Activated CD4-positive, alpha-beta memory T cell treated with anti-CD3 and anti-CD28 coated beads for 36 hours (primary cell): Measurements from ENCODE around the gene DCTN2. TPM values are rescaled to one million over a fixed set of nuclear protein-coding genes. Genes with fewer than 3 reads are reported as not detected.

Experiments used
- CTCF ChIA-PET: fragments of 350-600 bp; sonication (Branson Sonifier 250); formaldehyde crosslinking; loops from one replicate; lab custom pipeline; 2021; ENCODE audit warnings: antibody characterized with exemption, inconsistent platforms; lab: Charles Lee
- POLR2A ChIA-PET: fragments of 350-600 bp; sonication (Branson Sonifier 250); formaldehyde crosslinking; loops from one replicate; lab custom pipeline; 2021; ENCODE audit warnings: antibody characterized with exemption; lab: Charles Lee
- DNase-seq: peaks from one replicate; pipeline ENCODE4 v3.0.0-alpha.2; 2020
- H3K27ac Mint-ChIP-seq: one replicate; pipeline ENCODE4 v1.8.0; 2021; ENCODE audit warnings: mixed read lengths
- H3K27me3 Mint-ChIP-seq: one replicate; pipeline ENCODE4 v1.8.0; 2021; ENCODE audit warnings: mixed read lengths
- H3K36me3 Mint-ChIP-seq: one replicate; pipeline ENCODE4 v1.8.0; 2021; ENCODE audit warnings: mixed read lengths
- H3K4me1 Mint-ChIP-seq: one replicate; pipeline ENCODE4 v1.8.0; 2021; ENCODE audit warnings: low read depth, mixed read lengths
- H3K4me3 Mint-ChIP-seq: one replicate; pipeline ENCODE4 v1.8.0; 2021; ENCODE audit warnings: mild to moderate bottlenecking, mixed read lengths
- H3K9me3 Mint-ChIP-seq: one replicate; pipeline ENCODE4 v1.8.0; 2021; ENCODE audit warnings: mixed read lengths
- intact Hi-C: fragments of 100-400 bp; cut with micrococcal nuclease; formaldehyde crosslinking; loops from one replicate; pipeline ENCODE4 v1.15.1; 2023
- total RNA-seq, 2 experiments: library from RNA; stranded (reverse); gene quantifications; one replicate each; pipeline ENCODE4 v1.2.3, GENCODE V29; 2021

DCTN2 gene
- total RNA-seq, 2 experiments from 2014 or later = 81.0 to 85.2 TPM

DNA sequence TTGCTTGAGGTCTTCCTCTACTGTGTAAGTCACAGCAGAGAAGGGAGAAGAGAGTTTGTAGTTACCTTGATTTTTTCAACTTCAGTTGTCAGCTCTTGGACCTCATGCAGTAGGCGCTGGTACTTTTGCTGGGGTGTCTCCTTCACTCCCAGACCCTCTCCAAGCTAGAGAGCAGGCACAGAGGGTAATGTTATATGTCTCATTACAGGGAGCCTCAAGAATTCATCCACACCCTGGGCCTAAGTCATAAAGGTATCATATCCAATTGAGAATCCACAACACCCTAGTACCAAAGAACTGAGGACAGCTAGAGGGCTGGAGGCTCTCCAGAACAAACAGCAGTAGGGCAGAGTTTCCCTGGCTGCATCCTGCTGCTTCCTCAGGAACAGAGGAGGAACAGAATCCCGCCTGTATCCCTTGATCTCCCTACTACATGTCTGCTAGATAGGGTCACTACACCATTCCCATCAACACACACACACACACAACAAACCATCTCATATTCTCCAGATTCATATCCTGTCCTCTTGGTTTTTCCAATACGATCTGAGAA, 11.9 kb downstream of the DCTN2 start:
- Mint-ChIP-seq H3K4me3 (no peak overlapping the region), H3K36me3 (peaks cover 29% of the 10 kb centered on the region), H3K4me1 (no peaks in the 10 kb centered on the region), H3K27me3 (no peaks in the 10 kb centered on the region), H3K27ac (no peak overlapping the region), H3K9me3 (no peaks in the 10 kb centered on the region)
- CTCF ChIA-PET = interaction anchor here (1.0 kb wide), 1 partner anchor 98 kb away, joined by 3 read pairs; the partner anchor contains the start of gene B4GALNT1
- intact Hi-C loops = no loop called here
- POLR2A ChIA-PET = interaction anchor here (1.5 kb wide), 1 partner anchor 12 kb away, joined by 6 read pairs; the partner anchor contains the start of gene DCTN2
- DNase-seq = no peak

- no peak overlapping the region for H3K27ac Mint-ChIP-seq
- intact Hi-C loops = no loop called here
- ChIA-PET POLR2A (interaction anchor here (1.0 kb wide), 1 partner anchor 13 kb away, joined by 3 read pairs; the partner anchor contains the start of gene DCTN2), CTCF (interaction anchor here (1.0 kb wide), 1 partner anchor 99 kb away, joined by 3 read pairs; the partner anchor contains the start of gene B4GALNT1)
- H3K9me3 Mint-ChIP-seq = no peaks in the 10 kb centered on the region
- no peak for DNase-seq
- H3K4me3 Mint-ChIP-seq = no peak overlapping the region
- peaks cover 34% of the 10 kb centered on the region for H3K36me3 Mint-ChIP-seq
- H3K4me1 Mint-ChIP-seq = no peaks in the 10 kb centered on the region
- H3K27me3 Mint-ChIP-seq = no peaks in the 10 kb centered on the region
Observed at GRCh38 chr12:57534250-57534649, 12.7 kb downstream of the DCTN2 start.

- no peak overlapping the region for H3K27ac Mint-ChIP-seq
Observed at GRCh38 chr12:57533108-57533507, 13.9 kb downstream of the DCTN2 start.

GRCh38 chr12:57531836-57532235, 15.2 kb downstream of the DCTN2 start:
- Mint-ChIP-seq H3K36me3 (peaks cover 43% of the 10 kb centered on the region), H3K4me1 (no peaks in the 10 kb centered on the region), H3K4me3 (no peak overlapping the region), H3K9me3 (no peaks in the 10 kb centered on the region), H3K27me3 (no peaks in the 10 kb centered on the region), H3K27ac (no peak overlapping the region)
- POLR2A ChIA-PET = interaction anchor here (0.6 to 0.7 kb wide), 2 partner anchors 17 to 302 kb away, joined by 3 read pairs; partner anchors contain the start of gene SHMT2
- no peak for DNase-seq
- CTCF ChIA-PET = interaction anchor here (0.8 kb wide), 1 partner anchor 101 kb away, joined by 3 read pairs; the partner anchor contains the start of gene B4GALNT1
- intact Hi-C loops = no loop called here

More at GRCh38 chr12:57533108-57533507, 13.9 kb downstream of the DCTN2 start:
- DNase-seq = no peak
- Mint-ChIP-seq H3K36me3 (peaks cover 37% of the 10 kb centered on the region), H3K4me3 (no peak overlapping the region), H3K9me3 (no peaks in the 10 kb centered on the region), H3K27me3 (no peaks in the 10 kb centered on the region), H3K4me1 (no peaks in the 10 kb centered on the region)
- ChIA-PET CTCF (no interaction called here), POLR2A (interaction anchor here (1.0 kb wide), 1 partner anchor 8 kb away, joined by 3 read pairs; no protein-coding TSS in a partner anchor)
- intact Hi-C loops = no loop called here

DNA sequence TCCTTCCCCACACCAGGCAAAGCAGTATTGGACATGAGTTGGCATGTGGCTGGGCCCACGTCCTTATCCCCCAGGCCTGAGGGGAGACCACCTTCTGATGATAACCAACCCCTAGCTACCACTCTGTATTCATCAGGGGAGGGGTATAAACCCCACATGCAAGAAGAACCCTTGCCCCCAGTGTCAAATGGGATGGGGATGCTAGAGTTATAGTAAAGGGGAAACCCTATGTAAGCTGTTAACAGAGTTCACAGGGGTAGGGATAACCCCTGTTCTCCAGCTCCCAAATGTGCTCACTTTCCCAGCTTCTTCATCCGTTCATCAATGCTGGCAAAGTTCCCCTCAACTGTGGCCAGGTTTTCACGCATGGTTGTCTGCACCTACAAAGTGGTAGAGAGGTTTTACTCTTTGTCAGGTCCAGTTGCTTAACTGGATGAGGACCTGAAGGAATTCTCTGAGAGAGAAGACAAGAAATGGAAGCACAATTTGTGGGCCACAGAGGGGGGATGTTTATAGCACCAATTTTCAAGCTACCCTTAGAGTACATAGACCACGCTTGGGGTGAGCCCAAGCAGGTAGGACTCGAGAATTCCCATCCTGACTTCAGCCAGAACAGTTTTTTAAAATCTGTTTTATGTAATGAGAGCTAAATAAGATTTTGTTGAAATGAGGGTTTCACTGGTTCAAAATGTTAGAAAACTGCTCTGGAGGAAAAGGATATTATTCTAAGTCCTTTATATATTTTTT, 16.4 kb downstream of the DCTN2 start:
- no peak overlapping the region for H3K27ac Mint-ChIP-seq
- no peaks in the 10 kb centered on the region for H3K9me3 Mint-ChIP-seq
- H3K36me3 Mint-ChIP-seq = peaks cover 45% of the 10 kb centered on the region
- intact Hi-C loops = no loop called here
- ChIA-PET CTCF (interaction anchor here (1.3 kb wide), 1 partner anchor 72 kb away, joined by 4 read pairs; the partner anchor contains the start of gene GLI1), POLR2A (interaction anchor here (1.3 to 1.6 kb wide), 3 partner anchors 8 to 80 kb away, joined by 3 to 4 read pairs (median 4); partner anchors contain the start of gene ARHGEF25)
- H3K4me1 Mint-ChIP-seq = no peaks in the 10 kb centered on the region
- H3K27me3 Mint-ChIP-seq = no peaks in the 10 kb centered on the region
- H3K4me3 Mint-ChIP-seq = no peak overlapping the region
- DNase-seq = no peak

GRCh38 chr12:57529831-57530230, 17.2 kb downstream of the DCTN2 start:
- no peak overlapping the region for H3K27ac Mint-ChIP-seq
- H3K27me3 Mint-ChIP-seq = no peaks in the 10 kb centered on the region
- no peaks in the 10 kb centered on the region for H3K4me1 Mint-ChIP-seq
- no peak overlapping the region for H3K4me3 Mint-ChIP-seq
- no peaks in the 10 kb centered on the region for H3K9me3 Mint-ChIP-seq
- H3K36me3 Mint-ChIP-seq = peaks cover 41% of the 10 kb centered on the region
- DNase-seq = no peak
- CTCF ChIA-PET = interaction anchor here (1.3 kb wide), 2 partner anchors 71 to 227 kb away, joined by 3 to 4 read pairs; partner anchors contain the start of gene GLI1
- POLR2A ChIA-PET = interaction anchor here (1.3 to 1.6 kb wide), 3 partner anchors 9 to 81 kb away, joined by 3 to 4 read pairs (median 4); partner anchors contain the start of gene ARHGEF25
- intact Hi-C loops = no loop called here

DNA sequence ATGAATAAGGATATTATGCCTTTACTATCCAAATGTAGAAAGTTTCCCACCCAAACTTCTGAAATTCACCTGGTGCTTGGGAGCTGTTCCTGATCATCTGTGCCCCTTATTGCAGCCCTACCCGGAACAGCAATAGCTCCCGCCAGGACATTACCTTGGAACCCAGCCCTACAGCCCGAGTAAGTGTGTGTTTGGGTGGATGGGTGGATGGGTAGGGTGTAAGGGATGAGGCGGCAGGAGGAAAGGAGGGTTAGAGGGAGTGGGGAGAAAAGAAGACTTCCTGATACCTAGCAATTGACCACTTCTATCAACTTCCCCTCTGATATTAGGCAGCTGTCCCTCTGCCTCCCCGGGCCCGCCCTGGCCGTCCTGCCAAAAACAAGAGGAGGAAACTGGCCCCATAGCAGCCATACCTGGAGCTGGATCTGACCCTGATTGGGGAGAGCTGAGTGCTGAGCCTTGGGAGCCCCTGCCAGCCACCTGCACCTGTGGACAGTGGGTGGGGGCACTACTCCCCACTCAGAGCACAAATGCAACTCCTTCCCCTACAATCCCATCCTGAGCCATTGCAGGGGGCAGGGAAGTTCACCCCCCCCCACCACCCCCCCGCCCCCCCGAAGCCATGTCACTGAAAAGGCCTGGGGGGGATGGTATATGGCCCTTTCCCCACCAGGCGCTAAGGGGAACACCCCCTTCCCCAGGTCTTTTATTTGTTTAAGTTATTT, 18.0 kb downstream of the DCTN2 start:
- no peaks in the 10 kb centered on the region for H3K9me3 Mint-ChIP-seq
- ChIA-PET POLR2A (no interaction called here), CTCF (interaction anchor here (1.3 kb wide), 1 partner anchor 228 kb away, joined by 3 read pairs; no protein-coding TSS in a partner anchor)
- no peak overlapping the region for H3K4me3 Mint-ChIP-seq
- no peak for DNase-seq
- no peak overlapping the region for H3K27ac Mint-ChIP-seq
- intact Hi-C loops = no loop called here
- peaks cover 37% of the 10 kb centered on the region for H3K36me3 Mint-ChIP-seq
- H3K4me1 Mint-ChIP-seq = peaks cover 7% of the 10 kb centered on the region
- H3K27me3 Mint-ChIP-seq = no peaks in the 10 kb centered on the region

DNA sequence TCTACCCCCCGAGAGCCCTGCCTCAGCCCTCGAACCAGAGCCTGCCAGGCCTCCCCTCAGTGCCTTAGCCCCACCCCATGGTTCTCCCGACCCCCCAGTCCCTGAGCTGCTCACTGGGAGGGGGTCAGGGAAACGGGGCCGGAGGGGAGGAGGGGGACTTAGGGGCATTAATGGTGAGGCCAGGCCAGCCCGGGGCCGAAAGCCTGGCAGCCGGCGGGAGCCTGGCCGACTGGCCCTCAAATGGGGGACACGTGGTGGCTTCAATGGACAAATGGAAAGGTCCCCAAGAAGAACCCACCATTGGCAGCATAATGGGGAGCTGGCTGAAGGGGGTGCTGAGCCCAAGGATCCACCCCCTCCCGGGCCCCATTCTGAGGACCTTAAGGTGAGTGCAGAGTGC, 18.8 kb downstream of the DCTN2 start:
- DNase-seq = no peak
- Mint-ChIP-seq H3K27me3 (no peaks in the 10 kb centered on the region), H3K4me1 (peaks cover 15% of the 10 kb centered on the region), H3K4me3 (no peak overlapping the region), H3K9me3 (no peaks in the 10 kb centered on the region), H3K36me3 (peaks cover 37% of the 10 kb centered on the region), H3K27ac (no peak overlapping the region)
- POLR2A ChIA-PET = no interaction called here
- intact Hi-C loops = no loop called here
- CTCF ChIA-PET = no interaction called here

DNA sequence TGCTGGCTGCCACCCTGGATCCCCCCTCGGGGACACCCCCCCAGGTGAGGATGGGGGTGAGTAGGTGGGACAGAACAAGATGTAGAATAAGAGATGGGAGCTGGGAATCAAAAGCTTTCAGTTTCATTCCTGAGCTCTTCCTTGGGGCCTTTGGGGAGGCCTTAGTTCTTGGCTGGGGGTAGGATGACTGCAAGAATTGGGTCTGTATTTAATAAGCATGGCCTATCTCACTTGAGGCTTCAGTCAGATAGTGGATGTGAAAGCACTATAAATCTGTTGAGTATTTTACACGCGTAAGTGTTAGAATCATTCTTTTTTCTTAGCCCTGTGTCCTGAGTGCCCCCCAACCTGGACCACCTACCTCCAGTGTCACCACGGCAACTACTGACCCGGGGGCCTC, 19.8 kb downstream of the DCTN2 start:
- ChIA-PET CTCF (no interaction called here), POLR2A (interaction anchor here (0.6 to 1.1 kb wide), 2 partner anchors 9 to 95 kb away, joined by 3 read pairs; no protein-coding TSS in a partner anchor)
- Mint-ChIP-seq H3K9me3 (no peaks in the 10 kb centered on the region), H3K4me3 (no peak overlapping the region), H3K27ac (no peak overlapping the region), H3K36me3 (peaks cover 28% of the 10 kb centered on the region), H3K4me1 (peaks cover 16% of the 10 kb centered on the region), H3K27me3 (no peaks in the 10 kb centered on the region)
- intact Hi-C loops = no loop called here
- no peak for DNase-seq

- Mint-ChIP-seq H3K4me3 (no peak overlapping the region), H3K27ac (no peak overlapping the region), H3K27me3 (no peaks in the 10 kb centered on the region), H3K36me3 (peaks cover 24% of the 10 kb centered on the region), H3K9me3 (no peaks in the 10 kb centered on the region), H3K4me1 (peaks cover 22% of the 10 kb centered on the region)
- DNase-seq = no peak
- intact Hi-C loops = no loop called here
- CTCF ChIA-PET = no interaction called here
- POLR2A ChIA-PET = interaction anchor here (0.6 to 1.1 kb wide), 4 partner anchors 10 to 513 kb away, joined by 3 read pairs; no protein-coding TSS in a partner anchor
Observed at GRCh38 chr12:57526477-57527126, 20.4 kb downstream of the DCTN2 start.
